Panc1 (cell line): ENCODE results near the gene ALG2. TPM values are rescaled to one million over a fixed set of nuclear protein-coding genes. Genes with fewer than 3 reads are reported as not detected.

Experiments used
- ATAC-seq: fragments of 200-7000 bp; cut with Tn5 transposase; 2 replicates; pipeline ENCODE4 v1.9.1; 2020; ENCODE audit warnings: mild to moderate bottlenecking, moderate library complexity
- BruUV-seq: library from RNA; stranded (reverse); fragments of 400-500 nt; replicated peaks from 2 replicates; lab custom pipeline; 2021; lab: Mats Ljungman, UMichigan
- CTCF ChIA-PET: fragments of 300-600 bp; sonication (Branson Sonifier 250); formaldehyde crosslinking; loops from one replicate; lab custom pipeline; 2022; ENCODE audit warnings: antibody characterized with exemption; lab: Charles Lee
- POLR2A ChIA-PET: fragments of 300-600 bp; sonication (Branson Sonifier 250); formaldehyde crosslinking; loops from one replicate; lab custom pipeline; 2022; ENCODE audit warnings: antibody characterized with exemption; lab: Charles Lee
- DNase-seq: peaks from one replicate; pipeline ENCODE4 v3.0.0-alpha.2; 2010; ENCODE audit warnings: low read depth, low spot score
- H3K27ac ChIP-seq: 2 replicates; pipeline ENCODE4 v1.5.1; 2011; ENCODE audit warnings: mild to moderate bottlenecking, low read length, inconsistent platforms
- H3K27me3 ChIP-seq: fragments of 200-500 bp; sonication (Bioruptor generic); 2 replicates; pipeline ENCODE4 v1.6.0; 2014; ENCODE audit warnings: low read length, inconsistent platforms; ENCODE audit not compliant: control insufficient read depth, insufficient read depth
- H3K36me3 ChIP-seq: fragments of 200-500 bp; sonication (Bioruptor generic); 2 replicates; pipeline ENCODE4 v1.5.1; 2014; ENCODE audit warnings: inconsistent platforms, mild to moderate bottlenecking, low read length, moderate library complexity; ENCODE audit not compliant: control insufficient read depth, insufficient read depth
- H3K4me1 ChIP-seq: 2 replicates; pipeline ENCODE4 v1.5.1; 2011; ENCODE audit warnings: inconsistent platforms, mild to moderate bottlenecking, low read length, moderate library complexity; ENCODE audit not compliant: control insufficient read depth, insufficient read depth
- H3K4me3 ChIP-seq, 2 experiments: 2 replicates each; pipeline ENCODE4 v1.5.1; 2011 to 2012; ENCODE audit warnings: low read depth in 2 of 2, low read length in 2 of 2, mild to moderate bottlenecking in 2 of 2, inconsistent platforms in 1 of 2, moderate library complexity in 1 of 2
- H3K9me3 ChIP-seq: fragments of 200-500 bp; sonication (Bioruptor generic); 2 replicates; pipeline ENCODE4 v1.5.1; 2014; ENCODE audit warnings: low read depth, mild to moderate bottlenecking, inconsistent platforms, low read length, moderate library complexity; ENCODE audit not compliant: control insufficient read depth, insufficient read depth
- CTCF ChIP-seq: fragments of 450-650 bp; IDR thresholded peaks from 2 replicates; pipeline ENCODE4 v1.5.1; 2017; ENCODE audit warnings: mild to moderate bottlenecking
- POLR2AphosphoS5 ChIP-seq: IDR thresholded peaks from 2 replicates; pipeline ENCODE4 v1.6.1; 2012; ENCODE audit warnings: mild to moderate bottlenecking, low read depth, low read length, moderate library complexity
- REST ChIP-seq, 2 experiments: IDR thresholded peaks; 2 replicates each; pipeline ENCODE4 v1.6.1; 2011 to 2012; ENCODE audit warnings: low read depth in 2 of 2, control low read depth in 1 of 2, low read length in 1 of 2, mild to moderate bottlenecking in 1 of 2, moderate library complexity in 1 of 2; ENCODE audit not compliant: insufficient read depth in 1 of 2
- SIN3A ChIP-seq: IDR thresholded peaks from 2 replicates; pipeline ENCODE4 v1.6.1; 2012; ENCODE audit warnings: low read depth, mild to moderate bottlenecking, low read length, moderate library complexity, borderline replicate concordance; ENCODE audit not compliant: insufficient read depth
- TCF7L2 ChIP-seq: IDR thresholded peaks from 2 replicates; pipeline ENCODE4 v1.6.1; 2011; ENCODE audit warnings: mild to moderate bottlenecking, low read depth, low read length, inconsistent platforms
- in situ Hi-C: cut with HindIII; loops from 2 replicates; pipeline ENCODE4 v1.10.0; 2016; ENCODE audit warnings: low sequenced_read_pairs, low pct_unique_long_range_greater_than_20kb
- intact Hi-C: fragments of 100-400 bp; cut with micrococcal nuclease; formaldehyde crosslinking; loops from one replicate; pipeline ENCODE4 v1.10.0; 2022; ENCODE audit not compliant: unreplicated experiment
- total RNA-seq: library from RNA; stranded (reverse); gene quantifications from one replicate; pipeline ENCODE4 v1.2.1, GENCODE V29; 2021; ENCODE audit not compliant: unreplicated experiment

Gene ALG2
- total RNA-seq, 1 experiment from 2014 or later, result 20.8 TPM

- BruUV-seq, result no TSS peak
- no peak for ATAC-seq
Observed at GRCh38 chr9:99199938-99200539, 21.7 kb downstream of the ALG2 start.

DNA sequence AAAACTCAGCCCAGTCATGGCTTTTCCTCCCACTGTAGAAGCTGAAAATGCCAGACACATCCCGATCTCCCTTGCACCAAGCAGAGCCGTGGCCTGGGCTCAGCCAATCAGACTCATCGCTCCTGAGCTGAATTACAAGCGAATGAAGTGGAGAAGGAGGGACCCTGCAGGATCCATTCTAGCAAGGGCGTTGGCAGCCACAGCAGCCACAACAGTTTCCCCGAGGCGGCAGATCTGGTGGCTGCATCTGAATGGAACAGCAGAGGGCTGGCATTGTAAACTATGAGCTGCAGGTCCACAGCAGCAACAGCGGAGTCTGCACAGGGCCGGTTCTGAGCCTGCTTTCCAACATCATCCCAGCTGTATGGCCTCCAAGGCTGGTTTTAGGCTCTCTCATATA is 23.8 kb downstream of the ALG2 start:
- H3K27ac ChIP-seq, result no peak overlapping the region
- no peaks in the 10 kb centered on the region; the same call in 1 of the 2 replicates for H3K4me1 ChIP-seq
- no TSS peak for BruUV-seq
- POLR2A ChIA-PET, result no interaction called here
- ATAC-seq (no peak), DNase-seq (no peak)
- no peaks in the 10 kb centered on the region for H3K36me3 ChIP-seq
- CTCF ChIA-PET, result no interaction called here
- H3K27me3 ChIP-seq, result no peaks in the 10 kb centered on the region
- no peaks in the 10 kb centered on the region for H3K9me3 ChIP-seq
- intact Hi-C loops (no loop called here), in situ Hi-C loops (no loop called here)
- no peak overlapping the region for H3K4me3 ChIP-seq
- TF ChIP-seq CTCF (no peak), TCF7L2 (no peak), SIN3A (no peak), POLR2AphosphoS5 (no peak), REST (IDR thresholded peaks at IDR 0.05; ENCODE audit: insufficient read depth in 1 of 2, low read depth in 2 of 2, low read length in 1 of 2) (no peak)

More at GRCh38 chr9:99199938-99200539, 21.7 kb downstream of the ALG2 start:
- POLR2A ChIA-PET, result no interaction called here
- CTCF ChIA-PET, result no interaction called here
- no peak for TF ChIP-seq TCF7L2
- TF ChIP-seq CTCF, result no peak
- intact Hi-C loops, result no loop called here
- no peaks in the 10 kb centered on the region; the same call in 1 of the 2 replicates for H3K4me1 ChIP-seq
- no peaks in the 10 kb centered on the region for H3K9me3 ChIP-seq
- no peak for DNase-seq
- no peaks in the 10 kb centered on the region for H3K36me3 ChIP-seq
- no peaks in the 10 kb centered on the region for H3K27me3 ChIP-seq
- in situ Hi-C loops, result no loop called here
- H3K4me3 ChIP-seq, result no peak overlapping the region
- H3K27ac ChIP-seq, result no peak overlapping the region
